HG03025 (cell line): ENCODE data around the gene DLG1.

Experiments
- ATAC-seq: cut with Tn5 transposase; IDR thresholded peaks from one replicate; pipeline ENCODE4 v1.9.1; 2021; ENCODE audit warnings: mild to moderate bottlenecking, moderate library complexity; ENCODE audit not compliant: unreplicated experiment, low FRiP score

DLG1 gene

GRCh38 chr3:197253238-197253947 lies 45.0 kb downstream of the DLG1 start:
- ATAC-seq, result no peak

GRCh38 chr3:197249542-197249941 lies 48.9 kb downstream of the DLG1 start:
- ATAC-seq, result no peak

- no peak for ATAC-seq
These were observed 50.1 kb downstream of the DLG1 start for GRCh38 chr3:197248341-197248740.

GRCh38 chr3:197244751-197245150 lies 53.7 kb downstream of the DLG1 start:
- no peak for ATAC-seq

- no peak for ATAC-seq
These were observed 55.5 kb downstream of the DLG1 start for GRCh38 chr3:197242784-197243432.

- no peak for ATAC-seq
These were observed 57.2 kb downstream of the DLG1 start for GRCh38 chr3:197241173-197241572.

GRCh38 chr3:197239857-197240256 lies 58.6 kb downstream of the DLG1 start:
- no peak for ATAC-seq

GRCh38 chr3:197238842-197239241 lies 59.6 kb downstream of the DLG1 start:
- no peak for ATAC-seq

GRCh38 chr3:197237897-197238296 lies 60.5 kb downstream of the DLG1 start:
- no peak for ATAC-seq

GRCh38 chr3:197236362-197236761 lies 62.0 kb downstream of the DLG1 start:
- ATAC-seq, result no peak

- no peak for ATAC-seq
These were observed 63.2 kb downstream of the DLG1 start for GRCh38 chr3:197234947-197235914.

GRCh38 chr3:197231321-197231720 lies 67.1 kb downstream of the DLG1 start:
- no peak for ATAC-seq

GRCh38 chr3:197229836-197230235 lies 68.6 kb downstream of the DLG1 start:
- no peak for ATAC-seq

- no peak for ATAC-seq
These were observed 69.2 kb downstream of the DLG1 start for GRCh38 chr3:197229178-197229577.

- no peak for ATAC-seq
These were observed 70.4 kb downstream of the DLG1 start for GRCh38 chr3:197227780-197228574.

GRCh38 chr3:197226179-197226578 lies 72.2 kb downstream of the DLG1 start:
- no peak for ATAC-seq

GRCh38 chr3:197225579-197225978 lies 72.8 kb downstream of the DLG1 start:
- no peak for ATAC-seq

- no peak for ATAC-seq
These were observed 74.4 kb downstream of the DLG1 start for GRCh38 chr3:197224034-197224444.

GRCh38 chr3:197222937-197223370 lies 75.5 kb downstream of the DLG1 start:
- ATAC-seq, result no peak

GRCh38 chr3:197219619-197220018 lies 78.8 kb downstream of the DLG1 start:
- ATAC-seq, result no peak
